SK-N-SH (cell line): ENCODE data around the gene MIER1. TPM values are rescaled to one million over a fixed set of nuclear protein-coding genes. Genes with fewer than 3 reads are reported as not detected.

Experiments used
- CTCF ChIA-PET: fragments of 300-600, 350-600 bp; formaldehyde crosslinking; extraction: SDS; loops from one replicate; lab custom pipeline; 2021; lab: Yijun Ruan, JAX
- POLR2A ChIA-PET: fragments of 350-600 bp; sonication (Branson Sonifier 250); formaldehyde crosslinking; extraction: SDS; loops from one replicate; lab custom pipeline; 2020; ENCODE audit warnings: antibody characterized with exemption, inconsistent platforms; lab: Yijun Ruan, JAX
- DNase-seq: peaks from one replicate; pipeline ENCODE4 v3.0.0; 2012
- H2AFZ ChIP-seq: fragments of 200-600 bp; sonication (generic); 2 replicates; pipeline ENCODE4 v1.8.1; 2016; ENCODE audit warnings: antibody characterized with exemption, mild to moderate bottlenecking, low read depth
- H3F3A ChIP-seq: fragments of 200-600 bp; sonication (generic); replicated peaks from 2 replicates; pipeline ENCODE3; 2016; ENCODE audit warnings: antibody characterized with exemption, mild to moderate bottlenecking; ENCODE audit not compliant: insufficient read depth
- H3K27ac ChIP-seq, 2 experiments: fragments of 200-500 bp in 1 of 2; fragments of 200-600 bp in 1 of 2; sonication (Bioruptor generic) in 1 of 2; sonication (generic), shearing (Covaris generic) in 1 of 2; 2 replicates each; pipeline versions ENCODE4 v1.5.1 to v1.6.1; 2014 to 2016; ENCODE audit warnings: low read depth in 2 of 2, inconsistent platforms in 1 of 2, low read length in 1 of 2, mild to moderate bottlenecking in 1 of 2, mixed read lengths in 1 of 2
- H3K27me3 ChIP-seq: fragments of 200-600 bp; sonication (generic), shearing (Covaris generic); 2 replicates; pipeline ENCODE4 v1.6.1; 2016; ENCODE audit warnings: mixed run types; ENCODE audit not compliant: insufficient read depth
- H3K36me3 ChIP-seq, 2 experiments: fragments of 200-500 bp in 1 of 2; fragments of 200-600 bp in 1 of 2; sonication (Bioruptor generic) in 1 of 2; sonication (generic) in 1 of 2; replicated peaks in 1 of 2; 2 replicates each; pipeline versions ENCODE3 to v1.5.1; 2014 to 2016; ENCODE audit warnings: low read length in 1 of 2, mild to moderate bottlenecking in 1 of 2; ENCODE audit not compliant: insufficient read depth in 2 of 2, control insufficient read depth in 1 of 2
- H3K4me1 ChIP-seq, 2 experiments: fragments of 200-500 bp in 1 of 2; fragments of 200-600 bp in 1 of 2; sonication (Bioruptor generic) in 1 of 2; sonication (generic), shearing (Covaris generic) in 1 of 2; 2 replicates each; pipeline versions ENCODE4 v1.5.1 to v1.6.1; 2014 to 2016; ENCODE audit warnings: low read depth in 1 of 2, low read length in 1 of 2, mixed run types in 1 of 2; ENCODE audit not compliant: insufficient read depth in 2 of 2, control insufficient read depth in 1 of 2
- H3K4me2 ChIP-seq: fragments of 200-600 bp; sonication (generic), shearing (Covaris generic); 2 replicates; pipeline ENCODE4 v1.6.1; 2017; ENCODE audit warnings: mixed run types
- H3K4me3 ChIP-seq, 2 experiments: fragments of 200-500 bp in 1 of 2; fragments of 200-600 bp in 1 of 2; sonication (Bioruptor generic) in 1 of 2; sonication (generic), shearing (Covaris generic) in 1 of 2; 2 replicates each; pipeline versions ENCODE4 v1.5.1 to v1.8.1; 2014 to 2016; ENCODE audit warnings: low read depth in 2 of 2, inconsistent platforms in 1 of 2, low read length in 1 of 2, mild to moderate bottlenecking in 1 of 2, mixed read lengths in 1 of 2, moderate library complexity in 1 of 2
- H3K79me2 ChIP-seq: fragments of 200-600 bp; sonication (generic); 2 replicates; pipeline ENCODE4 v1.8.1; 2017; ENCODE audit warnings: mild to moderate bottlenecking; ENCODE audit not compliant: insufficient read depth
- H3K9ac ChIP-seq: fragments of 200-600 bp; sonication (generic); 2 replicates; pipeline ENCODE4 v1.6.1; 2017; ENCODE audit warnings: mixed run types
- H3K9me2 ChIP-seq: fragments of 200-600 bp; sonication (generic); 2 replicates; pipeline ENCODE4 v1.6.1; 2017; ENCODE audit warnings: mixed run types
- H3K9me3 ChIP-seq: fragments of 200-600 bp; sonication (generic); 2 replicates; pipeline ENCODE4 v1.6.1; 2017; ENCODE audit warnings: mixed run types, mild to moderate bottlenecking, moderate library complexity
- H4K20me1 ChIP-seq: fragments of 200-600 bp; sonication (generic); 2 replicates; pipeline ENCODE4 v1.6.1; 2017; ENCODE audit warnings: mild to moderate bottlenecking, mixed run types; ENCODE audit not compliant: insufficient read depth
- CHD2 ChIP-seq: fragments of 150-350 bp; IDR thresholded peaks from 2 replicates; pipeline ENCODE4 v1.6.1; 2018; ENCODE audit warnings: low read length; ENCODE audit not compliant: partially characterized antibody
- EP300 ChIP-seq, 2 experiments: IDR thresholded peaks; 2 replicates each; pipeline versions ENCODE4 v1.4.0 to v1.6.1; 2012; ENCODE audit warnings: borderline replicate concordance in 1 of 2, low read depth in 1 of 2, low read length in 1 of 2
- GABPA ChIP-seq: IDR thresholded peaks from 2 replicates; pipeline ENCODE4 v1.4.0; 2012; ENCODE audit warnings: low read depth, mild to moderate bottlenecking
- GATA2 ChIP-seq: sonication (generic); formaldehyde crosslinking; IDR thresholded peaks from 2 replicates; pipeline ENCODE4 v1.5.0; 2020; ENCODE audit warnings: mild to moderate bottlenecking, missing genetic modification reagents
- MEF2A ChIP-seq: IDR thresholded peaks from 2 replicates; pipeline ENCODE4 v1.4.0; 2012; ENCODE audit warnings: low read depth, borderline replicate concordance
- MXI1 ChIP-seq: IDR thresholded peaks from 2 replicates; pipeline ENCODE4 v1.6.1; 2012; ENCODE audit warnings: mild to moderate bottlenecking, low read depth, low read length, improper control_type of control experiment
- POLR2AphosphoS5 ChIP-seq: IDR thresholded peaks from 2 replicates; pipeline ENCODE4 v1.6.1; 2012; ENCODE audit warnings: low read depth, low read length
- RAD21 ChIP-seq: IDR thresholded peaks from 2 replicates; pipeline ENCODE4 v1.6.1; 2012; ENCODE audit warnings: mild to moderate bottlenecking, low read length
- RCOR1 ChIP-seq: fragments of 150-350 bp; IDR thresholded peaks from 2 replicates; pipeline ENCODE4 v1.6.1; 2017; ENCODE audit warnings: antibody characterized with exemption, low read length
- TAF1 ChIP-seq: IDR thresholded peaks from 2 replicates; pipeline ENCODE4 v1.6.1; 2012; ENCODE audit warnings: low read depth, mild to moderate bottlenecking, low read length, moderate library complexity, borderline replicate concordance
- TCF12 ChIP-seq: IDR thresholded peaks from 2 replicates; pipeline ENCODE4 v1.4.0; 2012
- WGBS: methylation state at CpG from one replicate; pipeline ENCODE4 v1.1.6; 2017; ENCODE audit warnings: low lambda C conversion rate; 5-methylcytosine and 5-hydroxymethylcytosine counted together
- polyA plus RNA-seq, 3 experiments: library from polyadenylated mRNA; depleted of rRNA; stranded (reverse); fragments of >200 nt; gene quantifications; 2 replicates each; pipeline ENCODE4 v1.2.3, GENCODE V29; 2012
- TF ChIP-seq, protein P1 (sequence below): IDR thresholded peaks from 2 replicates; pipeline ENCODE4 v1.6.1; 2012; ENCODE audit warnings: mild to moderate bottlenecking, low read depth, low read length, moderate library complexity
- TF ChIP-seq, protein P2 (sequence below): fragments of 200-600 bp; sonication (generic); IDR thresholded peaks from 2 replicates; pipeline ENCODE4 v1.6.1; 2017; ENCODE audit warnings: antibody characterized with exemption, mild to moderate bottlenecking, moderate library complexity
- TF ChIP-seq, protein P3 (sequence below): IDR thresholded peaks from 2 replicates; pipeline ENCODE4 v1.4.0; 2012; ENCODE audit warnings: low read depth
- TF ChIP-seq, protein P4 (sequence below): fragments of 150-350 bp; IDR thresholded peaks from 2 replicates; pipeline ENCODE4 v1.6.1; 2017; ENCODE audit warnings: antibody characterized with exemption, low read length, low read depth, borderline replicate concordance

MIER1 gene
- polyA plus RNA-seq, 1 of the 3 experiments (the other 2 are of a cell fraction): 4.4 TPM

DNA sequence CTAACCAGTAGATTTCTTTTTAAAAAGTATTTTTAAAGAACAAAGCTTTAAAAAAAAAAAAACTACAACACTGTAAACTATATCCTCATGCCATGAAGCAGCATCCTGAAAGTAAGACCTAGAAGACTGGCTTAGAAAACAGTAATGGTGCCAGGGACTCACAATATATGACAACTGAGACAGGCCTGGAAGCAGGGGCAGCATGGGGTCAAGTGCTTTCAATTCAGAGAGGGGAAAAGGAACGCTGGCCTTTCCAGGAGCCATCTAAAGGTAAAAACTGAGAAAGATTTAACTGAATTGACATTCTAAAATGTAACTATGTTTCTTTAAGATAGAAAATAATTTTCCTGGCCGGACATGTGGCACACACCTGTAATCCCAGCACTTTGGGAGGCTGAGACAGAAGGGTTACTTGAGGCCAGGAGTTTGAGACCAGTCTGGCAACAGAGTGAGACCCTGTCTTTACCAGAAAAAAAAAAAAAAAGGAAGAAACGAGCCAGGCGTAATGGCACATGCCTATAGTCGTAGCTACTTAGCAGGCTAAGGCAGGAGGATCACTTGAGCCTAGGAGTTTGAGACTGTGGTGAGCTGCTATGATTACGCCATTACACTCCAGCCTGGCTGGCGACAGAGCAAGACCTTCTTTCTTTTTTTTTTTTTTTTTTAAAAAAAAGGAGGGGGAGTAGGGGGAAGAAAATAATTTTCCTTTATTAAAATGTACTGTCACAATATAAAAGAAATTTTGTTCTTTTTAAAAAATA, 75.0 kb downstream of the MIER1 start:
- H3K36me3 ChIP-seq: peaks cover 16 to 32% of the 10 kb centered on the region in 2 experiments
- H4K20me1 ChIP-seq: no peaks in the 10 kb centered on the region
- ChIA-PET POLR2A (no interaction called here), CTCF (interaction anchor here (3.0 to 3.2 kb wide), 2 partner anchors 149 to 234 kb away, joined by 7 to 14 read pairs; no protein-coding TSS in a partner anchor)
- no peaks in the 10 kb centered on the region for H3K9me2 ChIP-seq
- peaks cover 11% of the 10 kb centered on the region for H3F3A ChIP-seq
- H3K79me2 ChIP-seq: no peaks in the 10 kb centered on the region
- no peak overlapping the region for H3K4me3 ChIP-seq
- TF ChIP-seq MXI1 (no peak), MEF2A (no peak), RCOR1 (no peak)
- TF ChIP-seq, protein P1, sequence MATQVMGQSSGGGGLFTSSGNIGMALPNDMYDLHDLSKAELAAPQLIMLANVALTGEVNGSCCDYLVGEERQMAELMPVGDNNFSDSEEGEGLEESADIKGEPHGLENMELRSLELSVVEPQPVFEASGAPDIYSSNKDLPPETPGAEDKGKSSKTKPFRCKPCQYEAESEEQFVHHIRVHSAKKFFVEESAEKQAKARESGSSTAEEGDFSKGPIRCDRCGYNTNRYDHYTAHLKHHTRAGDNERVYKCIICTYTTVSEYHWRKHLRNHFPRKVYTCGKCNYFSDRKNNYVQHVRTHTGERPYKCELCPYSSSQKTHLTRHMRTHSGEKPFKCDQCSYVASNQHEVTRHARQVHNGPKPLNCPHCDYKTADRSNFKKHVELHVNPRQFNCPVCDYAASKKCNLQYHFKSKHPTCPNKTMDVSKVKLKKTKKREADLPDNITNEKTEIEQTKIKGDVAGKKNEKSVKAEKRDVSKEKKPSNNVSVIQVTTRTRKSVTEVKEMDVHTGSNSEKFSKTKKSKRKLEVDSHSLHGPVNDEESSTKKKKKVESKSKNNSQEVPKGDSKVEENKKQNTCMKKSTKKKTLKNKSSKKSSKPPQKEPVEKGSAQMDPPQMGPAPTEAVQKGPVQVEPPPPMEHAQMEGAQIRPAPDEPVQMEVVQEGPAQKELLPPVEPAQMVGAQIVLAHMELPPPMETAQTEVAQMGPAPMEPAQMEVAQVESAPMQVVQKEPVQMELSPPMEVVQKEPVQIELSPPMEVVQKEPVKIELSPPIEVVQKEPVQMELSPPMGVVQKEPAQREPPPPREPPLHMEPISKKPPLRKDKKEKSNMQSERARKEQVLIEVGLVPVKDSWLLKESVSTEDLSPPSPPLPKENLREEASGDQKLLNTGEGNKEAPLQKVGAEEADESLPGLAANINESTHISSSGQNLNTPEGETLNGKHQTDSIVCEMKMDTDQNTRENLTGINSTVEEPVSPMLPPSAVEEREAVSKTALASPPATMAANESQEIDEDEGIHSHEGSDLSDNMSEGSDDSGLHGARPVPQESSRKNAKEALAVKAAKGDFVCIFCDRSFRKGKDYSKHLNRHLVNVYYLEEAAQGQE: no peak
- TF ChIP-seq, protein P2, sequence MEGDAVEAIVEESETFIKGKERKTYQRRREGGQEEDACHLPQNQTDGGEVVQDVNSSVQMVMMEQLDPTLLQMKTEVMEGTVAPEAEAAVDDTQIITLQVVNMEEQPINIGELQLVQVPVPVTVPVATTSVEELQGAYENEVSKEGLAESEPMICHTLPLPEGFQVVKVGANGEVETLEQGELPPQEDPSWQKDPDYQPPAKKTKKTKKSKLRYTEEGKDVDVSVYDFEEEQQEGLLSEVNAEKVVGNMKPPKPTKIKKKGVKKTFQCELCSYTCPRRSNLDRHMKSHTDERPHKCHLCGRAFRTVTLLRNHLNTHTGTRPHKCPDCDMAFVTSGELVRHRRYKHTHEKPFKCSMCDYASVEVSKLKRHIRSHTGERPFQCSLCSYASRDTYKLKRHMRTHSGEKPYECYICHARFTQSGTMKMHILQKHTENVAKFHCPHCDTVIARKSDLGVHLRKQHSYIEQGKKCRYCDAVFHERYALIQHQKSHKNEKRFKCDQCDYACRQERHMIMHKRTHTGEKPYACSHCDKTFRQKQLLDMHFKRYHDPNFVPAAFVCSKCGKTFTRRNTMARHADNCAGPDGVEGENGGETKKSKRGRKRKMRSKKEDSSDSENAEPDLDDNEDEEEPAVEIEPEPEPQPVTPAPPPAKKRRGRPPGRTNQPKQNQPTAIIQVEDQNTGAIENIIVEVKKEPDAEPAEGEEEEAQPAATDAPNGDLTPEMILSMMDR: no peak
- whole genome bisulfite sequencing: 94% methylated on average over 7 of the region's 7 CpGs
- no peak overlapping the region for H3K9ac ChIP-seq
- H3K4me1 ChIP-seq: peaks cover 0 to 3% of the 10 kb centered on the region in 2 experiments; a peak in 1 of 4 replicates
- H2AFZ ChIP-seq: no peak overlapping the region
- no peaks in the 10 kb centered on the region for H3K9me3 ChIP-seq
- no peak overlapping the region for H3K27ac ChIP-seq
- no peak for DNase-seq
- H3K27me3 ChIP-seq: no peaks in the 10 kb centered on the region
- H3K4me2 ChIP-seq: no peak overlapping the region

DNA sequence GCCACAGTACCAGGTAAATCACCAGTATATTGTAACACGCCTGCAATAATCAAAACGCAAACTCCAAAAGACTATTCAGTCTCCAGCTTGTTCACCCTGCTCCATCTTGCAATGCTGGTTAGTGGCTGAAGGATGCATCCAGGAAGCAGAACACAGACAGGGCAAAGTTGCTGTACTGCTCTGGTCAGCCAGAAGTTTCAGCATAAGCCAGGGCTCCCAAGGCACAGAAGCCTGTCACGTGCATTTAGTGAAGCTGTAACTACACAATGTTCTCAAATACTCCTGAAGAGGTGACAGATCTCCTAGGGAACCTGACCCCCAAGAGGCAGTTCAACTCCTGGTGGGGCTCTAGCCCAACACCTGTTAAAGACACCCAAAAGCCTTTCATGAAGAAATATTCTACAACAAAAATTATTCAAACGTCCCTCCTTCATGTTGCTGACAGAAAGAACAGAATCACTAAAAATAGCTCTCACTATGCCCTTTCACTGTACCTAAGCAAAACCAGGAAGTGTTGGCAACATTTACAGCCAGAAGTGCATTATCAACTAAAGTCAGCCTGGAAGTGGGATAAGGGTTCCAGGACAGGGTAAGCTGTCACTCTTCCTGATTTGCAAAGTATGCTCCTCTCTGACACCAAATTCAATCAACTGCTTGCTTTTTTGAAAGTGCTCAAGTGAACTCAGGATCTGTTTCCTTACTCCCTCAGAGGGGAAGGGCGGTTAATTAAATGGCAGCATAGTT, 77.1 kb downstream of the MIER1 start:
- POLR2A ChIA-PET: no interaction called here
- Histone ChIP-seq H3K27me3 (no peaks in the 10 kb centered on the region), H3K4me1 (no peaks in the 10 kb centered on the region), H3F3A (peaks cover 11% of the 10 kb centered on the region), H3K4me3 (no peak overlapping the region), H4K20me1 (no peaks in the 10 kb centered on the region), H3K79me2 (no peaks in the 10 kb centered on the region), H3K4me2 (no peak overlapping the region), H3K9me2 (no peaks in the 10 kb centered on the region), H3K27ac (no peak overlapping the region), H3K9ac (no peak overlapping the region), H3K9me3 (no peaks in the 10 kb centered on the region), H3K36me3 (peaks cover 16 to 36% of the 10 kb centered on the region in 2 experiments), H2AFZ (no peak overlapping the region)
- DNase-seq: no peak
- CTCF ChIA-PET: interaction anchor here (0.8 to 3.2 kb wide), 4 partner anchors 145 to 236 kb away, joined by 3 to 11 read pairs (median 6); no protein-coding TSS in a partner anchor
- WGBS: 89% methylated on average over 5 of the region's 5 CpGs
- TF ChIP-seq TAF1 (no peak), RAD21 (no peak), GATA2 (no peak), EP300 (IDR thresholded peaks at IDR 0.05; ENCODE audit: borderline replicate concordance in 1 of 2, low read depth in 1 of 2, low read length in 1 of 2) (no peak), CHD2 (no peak), TCF12 (no peak), POLR2AphosphoS5 (no peak), GABPA (no peak)
- TF ChIP-seq, protein P2: no peak
- TF ChIP-seq, protein P3, sequence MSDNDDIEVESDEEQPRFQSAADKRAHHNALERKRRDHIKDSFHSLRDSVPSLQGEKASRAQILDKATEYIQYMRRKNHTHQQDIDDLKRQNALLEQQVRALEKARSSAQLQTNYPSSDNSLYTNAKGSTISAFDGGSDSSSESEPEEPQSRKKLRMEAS: no peak
- TF ChIP-seq, protein P4, sequence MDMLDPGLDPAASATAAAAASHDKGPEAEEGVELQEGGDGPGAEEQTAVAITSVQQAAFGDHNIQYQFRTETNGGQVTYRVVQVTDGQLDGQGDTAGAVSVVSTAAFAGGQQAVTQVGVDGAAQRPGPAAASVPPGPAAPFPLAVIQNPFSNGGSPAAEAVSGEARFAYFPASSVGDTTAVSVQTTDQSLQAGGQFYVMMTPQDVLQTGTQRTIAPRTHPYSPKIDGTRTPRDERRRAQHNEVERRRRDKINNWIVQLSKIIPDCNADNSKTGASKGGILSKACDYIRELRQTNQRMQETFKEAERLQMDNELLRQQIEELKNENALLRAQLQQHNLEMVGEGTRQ: no peak
